GM19043 (cell line): Measurements from ENCODE around the gene EVX2.

Source experiments
- ATAC-seq: cut with Tn5 transposase; IDR thresholded peaks from one replicate; pipeline ENCODE4 v1.9.1; 2021; ENCODE audit warnings: low read depth; ENCODE audit not compliant: unreplicated experiment

The EVX2 gene

DNA sequence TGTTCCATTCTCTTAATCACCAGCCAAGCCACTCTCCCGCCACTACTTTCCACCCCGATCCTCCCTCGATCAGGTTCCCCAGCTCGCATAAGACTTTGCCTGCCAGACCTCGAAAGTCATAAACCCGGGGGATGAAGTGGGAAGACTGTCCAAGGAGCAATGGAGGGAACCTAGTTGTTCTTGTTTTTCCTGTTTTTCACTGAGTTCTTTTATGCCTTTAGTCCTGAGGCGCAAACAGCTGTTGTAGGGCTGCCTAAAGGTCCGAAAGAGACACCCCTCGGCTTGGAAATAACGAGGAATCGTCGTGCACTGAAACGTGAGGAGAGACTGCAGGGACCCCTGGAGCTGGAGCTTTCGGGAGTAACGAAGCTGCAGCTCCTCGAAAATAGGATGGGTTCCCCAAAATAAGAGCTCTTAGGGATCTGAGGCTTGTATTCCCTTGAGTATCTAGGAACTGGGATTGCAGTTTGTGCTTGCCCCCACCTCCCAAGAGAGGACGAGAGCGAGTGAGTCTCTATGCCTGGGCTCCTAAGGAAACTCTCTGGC, 14.1 kb upstream of the EVX2 start:
- ATAC-seq = no peak

- ATAC-seq = no peak
Observed at GRCh38 chr2:176096986-176097819, 13.4 kb upstream of the EVX2 start.

DNA sequence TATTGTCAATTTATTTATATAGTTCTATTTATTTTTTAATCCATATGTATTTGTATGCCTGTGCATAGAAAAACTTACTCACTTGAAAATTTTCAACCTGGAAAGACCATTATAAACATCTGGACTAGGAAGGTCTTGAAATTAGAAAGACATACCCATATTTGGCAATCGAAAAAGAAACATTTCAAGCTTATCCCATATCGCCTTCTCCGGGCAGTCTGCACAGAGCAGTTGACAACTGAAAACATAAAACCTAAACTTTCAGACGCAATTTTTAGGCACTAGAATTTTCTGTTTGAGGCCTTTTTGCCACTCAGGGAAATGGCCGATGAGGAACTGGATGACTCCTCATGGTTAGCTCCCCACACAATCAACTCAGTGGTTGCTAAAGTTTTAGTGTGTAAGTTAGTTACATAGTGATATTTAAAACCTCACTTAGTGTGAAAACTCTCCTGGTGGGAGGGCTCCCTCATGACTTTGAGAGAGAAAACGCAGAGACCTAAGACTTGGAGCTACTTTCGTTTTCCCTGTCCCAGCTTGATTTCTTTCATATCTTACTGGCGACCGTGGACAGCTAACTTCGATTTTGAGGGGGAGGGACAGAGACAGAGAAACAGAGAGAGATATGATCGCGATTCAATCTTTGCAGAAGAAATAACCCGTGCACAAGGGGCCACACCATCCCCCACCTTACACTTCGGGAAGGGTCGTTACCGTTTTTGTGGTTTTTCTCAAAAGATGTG, 12.7 kb upstream of the EVX2 start:
- ATAC-seq = no peak

DNA sequence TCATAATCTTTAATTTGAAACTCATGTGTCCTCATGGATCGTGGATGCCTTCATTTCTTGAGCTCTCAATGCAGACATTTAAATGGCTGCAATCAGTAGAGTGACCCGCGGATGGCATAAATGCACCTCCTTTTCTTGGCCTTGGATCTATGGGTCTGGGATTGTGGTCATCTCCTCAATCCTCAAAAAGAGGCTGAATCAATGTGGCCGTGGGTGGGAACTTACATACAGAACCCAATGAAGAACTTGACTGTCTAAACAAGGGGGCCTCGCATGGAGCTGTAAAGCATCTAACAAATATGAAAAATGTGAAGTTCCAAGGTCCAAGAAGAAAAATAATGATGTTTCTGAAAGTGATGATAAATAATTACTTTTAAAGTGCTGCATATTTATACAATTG, 11.7 kb upstream of the EVX2 start:
- no peak for ATAC-seq

- ATAC-seq = no peak
Observed at GRCh38 chr2:176094349-176094748, 10.6 kb upstream of the EVX2 start.

- ATAC-seq = no peak
Observed at GRCh38 chr2:176093898-176094249, 10.1 kb upstream of the EVX2 start.

- no peak for ATAC-seq
Observed at GRCh38 chr2:176093145-176093897, 9.6 kb upstream of the EVX2 start.

GRCh38 chr2:176092270-176093144, 8.7 kb upstream of the EVX2 start, which contains the start of gene HOXD13:
HOXD13 (plus strand) TSS chr2:176092721; CDS start chr2:176092891, 170 bp downstream.
- ATAC-seq = no peak

GRCh38 chr2:176091329-176092258, 7.8 kb upstream of the EVX2 start:
- no peak for ATAC-seq

DNA sequence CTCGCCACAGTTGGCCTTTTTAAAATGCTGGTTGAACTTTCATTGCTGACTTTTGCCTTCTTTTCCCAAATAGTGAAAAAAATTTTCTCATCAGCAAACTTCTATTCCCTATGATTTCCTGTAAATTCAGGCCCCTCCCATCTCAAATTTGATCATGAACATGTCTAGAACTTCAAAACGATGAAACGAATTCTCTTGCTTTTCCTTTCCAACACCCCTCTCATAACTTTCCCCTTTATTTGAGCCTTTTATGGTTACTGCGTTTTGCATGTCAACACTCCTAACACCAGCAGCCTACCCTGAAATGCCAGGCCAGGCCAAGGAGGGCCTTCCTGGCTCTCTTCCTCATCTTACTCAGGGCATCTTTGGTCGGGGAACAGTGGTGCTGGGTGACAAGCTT, 7.1 kb upstream of the EVX2 start:
- ATAC-seq = no peak

GRCh38 chr2:176089843-176090395, 6.2 kb upstream of the EVX2 start:
- no peak for ATAC-seq

DNA sequence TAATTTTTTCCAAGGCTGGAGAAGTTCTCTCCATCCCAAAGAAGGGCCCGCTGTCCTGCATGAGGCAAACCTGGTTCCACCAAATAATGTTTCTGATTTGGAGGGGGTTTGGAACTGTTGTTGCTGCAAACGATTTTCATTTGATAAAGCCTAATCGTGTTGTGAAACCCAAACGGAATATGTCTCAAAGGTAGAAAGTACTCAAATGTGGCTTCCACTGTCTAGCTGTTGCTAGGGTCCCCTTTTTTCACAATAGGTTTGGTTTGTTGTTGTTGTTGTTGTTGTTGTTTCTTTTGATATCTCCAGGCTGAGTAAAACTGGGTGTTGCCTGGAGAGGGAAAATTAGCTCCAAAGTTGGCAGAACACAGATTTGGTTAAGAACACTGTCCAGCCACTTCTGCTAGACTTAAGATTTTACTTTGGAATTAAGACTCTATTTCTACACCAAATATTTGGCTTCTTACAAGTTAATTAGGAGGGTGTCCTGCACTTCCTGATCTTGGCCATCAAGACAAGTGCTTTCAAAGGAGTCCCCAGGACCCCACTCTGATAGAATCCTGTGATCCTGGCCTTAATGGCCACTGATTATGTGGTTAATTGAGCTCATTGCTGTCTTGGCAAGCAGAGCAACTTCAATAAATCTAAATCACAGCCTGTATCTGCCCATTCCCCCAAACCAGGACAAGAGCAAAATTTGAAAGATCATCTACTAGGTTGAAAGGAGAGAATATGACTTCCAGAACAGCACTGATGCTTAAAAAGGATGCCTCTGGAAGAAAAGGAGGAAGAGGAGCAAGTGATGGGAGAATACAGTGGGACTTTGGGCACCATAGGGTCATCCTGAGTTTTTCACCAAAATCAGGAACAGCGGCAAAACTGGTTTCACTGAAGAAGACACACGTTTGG, 5.4 kb upstream of the EVX2 start:
- ATAC-seq = no peak

DNA sequence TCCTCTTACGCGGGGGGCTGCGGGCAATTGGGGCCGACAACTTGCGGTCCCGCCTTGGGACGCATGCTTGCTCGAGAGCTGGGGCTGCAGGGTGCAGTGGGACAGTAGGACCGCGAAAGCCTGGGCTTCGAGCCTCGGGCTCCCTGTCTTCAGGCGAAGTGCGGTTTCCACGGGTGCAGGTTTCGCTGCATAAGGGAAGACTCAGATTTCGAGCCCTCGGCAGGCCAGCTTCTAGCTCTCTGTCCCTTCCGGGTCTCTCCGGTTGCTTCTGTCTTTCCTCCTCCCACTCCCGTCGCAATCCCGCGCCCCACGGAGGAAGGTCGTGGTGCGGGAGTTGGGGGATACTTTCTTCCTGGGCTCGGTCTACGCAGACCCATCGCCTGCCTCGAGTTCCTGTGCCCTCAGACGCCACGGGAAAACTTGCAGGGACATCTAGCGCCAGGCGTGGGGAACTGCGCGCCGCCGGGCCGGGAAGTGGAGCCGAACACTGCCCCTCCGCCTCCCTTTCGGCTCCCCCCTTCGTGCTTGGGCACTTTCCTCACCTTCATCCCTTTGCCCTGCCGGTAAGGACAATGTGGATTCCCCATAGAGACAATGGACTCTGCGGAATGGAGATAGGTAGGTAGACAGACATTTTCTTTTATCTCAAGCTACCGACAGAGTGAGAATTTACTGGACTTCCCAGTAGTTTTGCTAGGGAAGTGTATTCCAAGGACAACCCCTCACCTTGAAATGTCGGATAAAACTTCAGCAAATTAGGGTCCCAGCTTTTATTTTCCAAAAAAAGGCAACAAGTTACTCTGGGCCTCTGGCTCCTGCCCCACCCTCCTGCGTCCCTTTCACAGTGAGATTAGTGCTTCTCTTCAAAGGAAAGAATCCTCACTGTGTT, 4.5 kb upstream of the EVX2 start:
- ATAC-seq = no peak

GRCh38 chr2:176087330-176088047, 3.7 kb upstream of the EVX2 start:
- no peak for ATAC-seq

- no peak for ATAC-seq
Observed at GRCh38 chr2:176085861-176086771, 2.4 kb upstream of the EVX2 start.
